Measurements from ENCODE around the gene ZNF326.
A peak's percentile ranks its signal among the peaks of the same experiment; 100 is the strongest.

Gene ZNF326

GRCh38 chr1:89986020-89986419 is 8.9 kb upstream of the ZNF326 start:
- Histone ChIP-seq H3K4me2 (ENCODE audit: low read length) (no peak overlapping the region), H3K27ac (ENCODE audit: low read depth, low read length, poor library complexity, severe bottlenecking) (no peak overlapping the region), H3F3A (ENCODE audit: insufficient read depth, low read length) (no peaks in the 10 kb centered on the region), H3K9me3 (ENCODE audit: low read length) (no peaks in the 10 kb centered on the region), H3K36me3 (ENCODE audit: insufficient read depth, low read length) (no peaks in the 10 kb centered on the region), H3K4me1 (ENCODE audit: insufficient read depth, low read length, severe bottlenecking) (peaks cover 2% of the 10 kb centered on the region), H4K20me1 (ENCODE audit: insufficient read depth, low read length) (no peaks in the 10 kb centered on the region), H2AFZ (ENCODE audit: low read length) (no peak overlapping the region), H3K9ac (ENCODE audit: low read length) (no peak overlapping the region), H3K4me3 (ENCODE audit: low read depth, low read length, poor library complexity, severe bottlenecking) (no peak overlapping the region), H3K79me2 (ENCODE audit: insufficient read depth, low read length) (no peaks in the 10 kb centered on the region), H3K9me2 (ENCODE audit: low read depth, low read length) (no peaks in the 10 kb centered on the region), H3K27me3 (ENCODE audit: insufficient read depth, low read length) (no peaks in the 10 kb centered on the region)
- no peak for TF ChIP-seq CTCF (IDR thresholded peaks at IDR 0.05; ENCODE audit: low read length)
- TF ChIP-seq EZH2 (IDR thresholded peaks at IDR 0.05; ENCODE audit: borderline replicate concordance, low read length) = no peak

- no peak overlapping the region for H3K9ac ChIP-seq (ENCODE audit: low read length)
- no peaks in the 10 kb centered on the region for H3F3A ChIP-seq (ENCODE audit: insufficient read depth, low read length)
- H3K4me2 ChIP-seq (ENCODE audit: low read length) = no peak overlapping the region
- H3K27ac ChIP-seq (ENCODE audit: low read depth, low read length, poor library complexity, severe bottlenecking) = no peak overlapping the region
- no peaks in the 10 kb centered on the region for H3K9me2 ChIP-seq (ENCODE audit: low read depth, low read length)
- H3K36me3 ChIP-seq (ENCODE audit: insufficient read depth, low read length) = no peaks in the 10 kb centered on the region
- TF ChIP-seq CTCF (IDR thresholded peaks at IDR 0.05; ENCODE audit: low read length) (peak; percentile 87), EZH2 (IDR thresholded peaks at IDR 0.05; ENCODE audit: borderline replicate concordance, low read length) (no peak)
- no peak overlapping the region for H2AFZ ChIP-seq (ENCODE audit: low read length)
- H3K4me3 ChIP-seq (ENCODE audit: low read depth, low read length, poor library complexity, severe bottlenecking) = no peak overlapping the region
- no peaks in the 10 kb centered on the region for H3K79me2 ChIP-seq (ENCODE audit: insufficient read depth, low read length)
- H4K20me1 ChIP-seq (ENCODE audit: insufficient read depth, low read length) = no peaks in the 10 kb centered on the region
- peaks cover 11% of the 10 kb centered on the region for H3K4me1 ChIP-seq (ENCODE audit: insufficient read depth, low read length, severe bottlenecking)
- no peaks in the 10 kb centered on the region for H3K27me3 ChIP-seq (ENCODE audit: insufficient read depth, low read length)
- H3K9me3 ChIP-seq (ENCODE audit: low read length) = no peaks in the 10 kb centered on the region
These were observed 7.6 kb upstream of the ZNF326 start for GRCh38 chr1:89987159-89987819.

- no peak overlapping the region for H3K9ac ChIP-seq (ENCODE audit: low read length)
- H3K79me2 ChIP-seq (ENCODE audit: insufficient read depth, low read length) = no peaks in the 10 kb centered on the region
- H4K20me1 ChIP-seq (ENCODE audit: insufficient read depth, low read length) = no peaks in the 10 kb centered on the region
- H3K27me3 ChIP-seq (ENCODE audit: insufficient read depth, low read length) = no peaks in the 10 kb centered on the region
- no peaks in the 10 kb centered on the region for H3K9me3 ChIP-seq (ENCODE audit: low read length)
- H3K9me2 ChIP-seq (ENCODE audit: low read depth, low read length) = no peaks in the 10 kb centered on the region
- no peak overlapping the region for H3K27ac ChIP-seq (ENCODE audit: low read depth, low read length, poor library complexity, severe bottlenecking)
- H3K4me3 ChIP-seq (ENCODE audit: low read depth, low read length, poor library complexity, severe bottlenecking) = no peak overlapping the region
- no peak overlapping the region for H3K4me2 ChIP-seq (ENCODE audit: low read length)
- no peak for TF ChIP-seq CTCF (IDR thresholded peaks at IDR 0.05; ENCODE audit: low read length)
- no peak for TF ChIP-seq EZH2 (IDR thresholded peaks at IDR 0.05; ENCODE audit: borderline replicate concordance, low read length)
- peaks cover 11% of the 10 kb centered on the region for H3K4me1 ChIP-seq (ENCODE audit: insufficient read depth, low read length, severe bottlenecking)
- H2AFZ ChIP-seq (ENCODE audit: low read length) = no peak overlapping the region
- no peaks in the 10 kb centered on the region for H3F3A ChIP-seq (ENCODE audit: insufficient read depth, low read length)
- no peaks in the 10 kb centered on the region for H3K36me3 ChIP-seq (ENCODE audit: insufficient read depth, low read length)
These were observed 5.8 kb upstream of the ZNF326 start for GRCh38 chr1:89989099-89989498.

Data from OCI-LY1 (cell line).